HEK293T (cell line): Measurements from ENCODE around the gene TTC33.
"Not testable (repeated sequence)": the region's sequence is repeated elsewhere in the genome, so short reads cannot be mapped to it uniquely, and the experiment has no call there.

Experiments
- ARNT ChIP-seq: fragments of 450-650 bp; IDR thresholded peaks from 2 replicates; pipeline ENCODE4 v1.6.1; 2017; ENCODE audit warnings: mild to moderate bottlenecking
- ELF4 ChIP-seq: fragments of 450-650 bp; IDR thresholded peaks from 2 replicates; pipeline ENCODE4 v1.6.1; 2017; ENCODE audit warnings: antibody characterized with exemption
- FOXM1 ChIP-seq: fragments of 450-650 bp; IDR thresholded peaks from 2 replicates; pipeline ENCODE4 v1.6.1; 2017; ENCODE audit warnings: mild to moderate bottlenecking, borderline replicate concordance
- L3MBTL2 ChIP-seq: fragments of 450-650 bp; conservative IDR thresholded peaks from 2 replicates; pipeline ENCODE4 v1.6.1; 2016; ENCODE audit warnings: mild to moderate bottlenecking
- SUZ12 ChIP-seq: fragments of 450-650 bp; IDR thresholded peaks from 2 replicates; pipeline ENCODE4 v1.6.1; 2016; ENCODE audit warnings: mild to moderate bottlenecking

DNA sequence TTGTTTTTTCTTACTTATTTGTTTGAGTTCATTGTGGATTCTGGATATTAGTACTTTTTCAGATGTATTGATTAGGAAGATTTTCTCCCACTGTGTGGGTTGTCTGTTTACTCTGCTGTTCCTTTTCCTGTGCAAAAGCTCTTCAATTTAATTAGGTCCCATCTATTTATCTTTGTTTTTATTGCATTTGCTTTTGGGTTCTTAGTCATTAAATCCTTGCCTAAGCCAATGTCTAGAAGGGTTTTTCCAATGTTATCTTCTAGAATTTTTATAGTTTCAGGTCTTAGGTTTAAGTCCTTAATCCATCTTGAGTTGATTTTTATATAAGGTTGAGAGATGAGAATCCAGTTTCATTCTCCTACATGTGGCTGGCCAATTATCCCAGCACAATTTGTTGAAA is 38.6 kb upstream of the TTC33 start:
- TF ChIP-seq ELF4, L3MBTL2, SUZ12, ARNT, FOXM1: not testable (repeated sequence)
